NCI-H524 (cell line): ENCODE data around the gene TSHZ1.

Source experiments
- DNase-seq, 2 experiments: peaks; one replicate each; lab custom pipeline; 2025; lab: John Stamatoyannopoulos, UW

TSHZ1 gene

DNA sequence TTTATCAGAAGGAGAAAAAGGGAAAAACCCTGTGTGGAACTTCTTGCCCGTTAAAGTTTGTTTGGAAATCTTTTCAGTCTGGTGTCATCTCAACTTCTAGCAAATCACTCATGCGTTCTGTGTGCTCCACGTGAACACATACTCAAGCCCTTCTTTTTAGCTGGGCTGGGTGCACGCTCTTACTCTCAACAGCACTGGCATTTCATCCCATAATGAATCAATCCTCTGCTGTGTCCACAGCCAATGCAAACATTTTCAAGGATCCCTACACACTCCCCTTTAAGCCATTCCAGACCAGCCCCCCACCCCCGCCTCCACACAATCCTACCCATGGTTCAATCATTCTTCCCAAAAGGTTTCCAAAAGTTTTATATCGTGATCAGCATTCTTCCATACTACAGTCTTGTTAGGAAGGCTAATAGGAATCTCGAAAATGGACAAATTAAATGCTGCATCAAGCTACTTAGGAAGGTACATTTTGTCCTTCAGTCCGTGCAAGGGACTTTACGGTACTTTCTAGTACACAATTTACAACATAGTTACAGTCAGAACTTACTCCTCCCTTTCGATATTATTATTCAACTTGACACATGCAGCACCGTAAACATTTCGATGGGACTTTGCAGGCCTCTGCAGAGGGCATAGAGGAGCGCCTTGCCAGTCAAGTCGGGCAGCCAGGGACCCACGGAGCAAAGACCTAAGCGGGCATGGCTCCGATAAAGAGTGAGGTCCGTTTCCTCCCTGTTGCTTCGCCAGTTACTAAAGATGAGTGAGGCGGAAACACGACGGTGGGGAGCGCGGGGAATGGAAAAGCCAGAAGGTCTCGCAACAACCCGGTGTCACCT is 3.1 kb upstream of the TSHZ1 start:
- DNase-seq: peak; percentile 33 to 74

- DNase-seq: peak in 1 of 2 experiments; percentile 14
Observed at GRCh38 chr18:75208155-75208835, 2.3 kb upstream of the TSHZ1 start.

DNA sequence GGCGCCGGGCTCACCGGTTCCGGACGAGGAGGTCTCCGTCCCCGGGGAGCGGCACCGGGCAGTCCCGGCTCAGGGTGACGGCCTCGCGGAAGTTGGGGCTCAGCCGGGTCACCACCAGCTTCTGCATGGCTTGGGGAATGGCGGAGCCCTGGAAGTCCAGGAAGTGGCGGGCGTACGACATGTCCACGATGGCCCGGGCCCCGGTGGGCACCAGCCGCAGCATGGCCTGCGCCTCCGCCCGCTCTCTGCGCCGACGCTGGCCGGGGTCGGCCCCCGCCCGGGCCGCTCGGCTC is 1.8 kb upstream of the TSHZ1 start:
- no peak for DNase-seq

- peak; percentile 80 to 88 for DNase-seq
Observed at GRCh38 chr18:75209129-75209950, 1.3 kb upstream of the TSHZ1 start, which contains the start of gene PTGR3. Gene PTGR3 (minus strand): TSS chr18:75209139. CDS start chr18:75209058, 81 bp downstream.

DNA sequence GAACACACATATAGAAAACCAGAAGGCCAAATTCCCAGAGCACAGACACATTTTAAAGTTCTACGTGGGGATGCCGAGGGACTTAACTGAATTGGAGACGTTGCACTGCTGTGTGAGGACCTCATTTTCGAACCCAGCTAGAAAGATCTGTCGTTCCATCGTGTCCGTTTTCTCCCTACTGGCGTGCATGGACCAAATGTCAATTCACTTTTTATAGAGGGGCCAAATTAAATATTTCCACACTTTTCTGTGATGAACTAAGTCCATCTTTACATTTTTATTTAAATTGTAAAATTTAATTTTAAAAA is 692 bp upstream of the TSHZ1 start:
- DNase-seq: no peak

DNA sequence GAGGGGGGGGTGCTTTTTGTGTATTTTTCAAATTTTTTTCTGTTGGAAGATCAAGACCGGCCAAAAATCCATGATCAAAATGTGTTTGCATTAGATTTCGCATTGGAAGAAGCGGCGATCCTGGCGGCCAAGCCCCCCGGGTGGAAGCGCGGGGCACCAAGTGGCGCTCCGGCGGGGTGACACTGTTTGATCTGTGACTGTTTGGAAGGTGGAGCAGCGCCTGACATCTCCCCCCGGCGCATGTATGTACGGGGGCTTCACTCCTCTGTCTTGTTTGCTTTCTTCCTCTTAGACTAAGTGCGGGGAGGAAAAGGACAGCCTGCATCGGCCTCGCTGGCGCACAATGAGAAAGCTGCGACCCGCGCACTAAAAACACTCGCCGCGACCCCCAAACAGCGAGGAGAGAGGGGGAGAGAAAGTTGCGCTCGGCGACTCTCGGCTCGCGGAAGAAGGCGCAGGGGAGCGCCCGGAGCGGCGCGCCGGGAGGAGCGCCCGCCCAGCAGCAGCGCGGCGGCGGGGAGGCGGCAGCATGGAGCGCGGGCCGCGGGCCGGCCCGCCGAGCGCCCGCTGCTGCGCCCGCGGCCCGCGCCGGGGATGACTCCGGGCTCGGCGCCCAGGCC is 515 bp downstream of the TSHZ1 start:
- no peak for DNase-seq

DNA sequence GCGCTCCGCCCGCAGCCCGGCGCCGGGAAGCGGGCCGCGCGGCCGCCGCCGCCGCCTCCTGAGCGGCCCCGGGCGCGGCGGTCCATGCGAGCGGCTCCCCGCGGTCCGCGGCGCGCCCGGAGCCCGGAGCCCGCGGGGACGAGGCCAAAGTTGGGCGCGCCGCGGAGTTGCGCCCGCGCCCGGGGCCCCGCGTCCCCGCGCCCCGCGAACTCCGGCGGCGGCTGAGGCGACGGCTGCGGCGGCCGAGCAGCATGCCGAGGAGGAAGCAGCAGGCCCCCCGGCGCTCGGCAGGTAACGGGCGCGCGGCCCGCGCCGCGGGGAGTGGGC is 992 bp downstream of the TSHZ1 start:
- no peak for DNase-seq

DNA sequence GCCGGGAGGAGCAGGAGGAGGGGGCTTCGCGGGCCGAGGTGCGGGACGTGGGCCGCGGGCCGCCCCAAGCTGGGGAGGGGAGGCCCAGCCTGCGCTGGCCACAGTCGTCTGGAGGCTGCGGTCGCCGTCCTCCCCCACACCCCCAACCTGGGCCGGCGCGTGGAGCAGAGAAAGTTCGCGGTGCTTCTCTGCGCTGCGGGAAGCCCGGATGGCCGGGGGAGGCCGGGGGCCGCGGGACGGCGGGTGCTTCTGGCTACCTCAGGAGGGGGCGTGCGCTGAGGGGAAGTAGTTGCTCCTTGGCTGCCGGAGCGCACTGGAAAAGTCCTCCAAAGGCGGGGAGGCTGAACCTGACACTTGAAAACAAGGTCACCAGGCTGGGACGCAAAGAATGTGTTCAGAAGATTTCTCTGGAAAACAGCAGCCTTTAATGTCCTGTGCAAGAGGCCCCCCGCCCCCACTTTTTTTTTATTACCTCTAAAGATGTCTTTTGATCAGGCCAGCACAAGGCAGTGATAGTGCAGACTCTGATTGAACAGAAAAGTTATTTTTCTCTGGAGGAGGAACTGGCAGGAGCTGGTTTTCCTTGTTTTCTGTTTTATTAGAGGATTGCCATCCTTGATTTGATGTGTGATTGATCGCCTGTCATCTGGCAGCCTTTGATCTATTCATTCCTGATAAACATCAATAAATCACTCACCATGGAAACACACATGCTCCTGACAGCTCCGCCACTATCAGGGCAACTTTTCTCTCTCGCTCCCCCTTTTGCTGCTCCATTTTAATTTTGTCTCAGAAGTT is 1.6 kb downstream of the TSHZ1 start:
- peak in 1 of 2 experiments; percentile 28 for DNase-seq

GRCh38 chr18:75212751-75213090 is 2.1 kb downstream of the TSHZ1 start:
- no peak for DNase-seq

DNA sequence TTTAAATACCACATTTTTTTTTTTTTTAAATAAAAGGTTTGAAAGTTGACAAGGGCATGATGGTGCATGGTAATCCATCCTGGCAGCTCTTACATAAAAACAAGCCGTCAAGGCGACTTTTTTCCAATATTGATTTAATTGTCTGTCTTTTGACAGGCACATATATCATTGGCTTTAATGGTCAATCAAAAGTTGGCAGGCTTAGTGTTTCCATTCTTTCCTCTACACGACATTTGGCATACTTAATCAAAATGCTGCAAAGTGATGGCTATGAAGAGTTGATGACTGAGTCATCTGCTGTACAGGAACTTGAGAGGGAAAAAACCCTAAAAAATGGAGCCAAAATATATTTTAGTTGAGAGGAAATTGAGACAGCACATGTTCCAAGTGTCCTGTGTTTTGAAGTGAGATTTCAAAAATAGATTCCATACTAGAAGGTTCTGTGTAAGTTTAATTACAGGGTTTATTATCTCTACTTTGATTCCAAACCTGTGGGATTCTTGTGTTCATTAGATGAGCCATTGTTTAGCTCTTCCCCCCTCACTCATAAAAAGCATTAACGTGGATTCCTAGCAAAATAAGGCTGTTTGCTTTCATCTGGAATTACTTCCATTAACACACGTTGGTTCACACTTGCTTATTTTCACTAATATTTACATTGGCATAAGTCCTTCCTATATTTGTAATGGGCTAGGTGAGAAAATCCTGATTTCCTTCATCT is 3.2 kb downstream of the TSHZ1 start:
- DNase-seq: peak; percentile 48 to 75

GRCh38 chr18:75214332-75214690 is 3.7 kb downstream of the TSHZ1 start:
- no peak for DNase-seq

DNA sequence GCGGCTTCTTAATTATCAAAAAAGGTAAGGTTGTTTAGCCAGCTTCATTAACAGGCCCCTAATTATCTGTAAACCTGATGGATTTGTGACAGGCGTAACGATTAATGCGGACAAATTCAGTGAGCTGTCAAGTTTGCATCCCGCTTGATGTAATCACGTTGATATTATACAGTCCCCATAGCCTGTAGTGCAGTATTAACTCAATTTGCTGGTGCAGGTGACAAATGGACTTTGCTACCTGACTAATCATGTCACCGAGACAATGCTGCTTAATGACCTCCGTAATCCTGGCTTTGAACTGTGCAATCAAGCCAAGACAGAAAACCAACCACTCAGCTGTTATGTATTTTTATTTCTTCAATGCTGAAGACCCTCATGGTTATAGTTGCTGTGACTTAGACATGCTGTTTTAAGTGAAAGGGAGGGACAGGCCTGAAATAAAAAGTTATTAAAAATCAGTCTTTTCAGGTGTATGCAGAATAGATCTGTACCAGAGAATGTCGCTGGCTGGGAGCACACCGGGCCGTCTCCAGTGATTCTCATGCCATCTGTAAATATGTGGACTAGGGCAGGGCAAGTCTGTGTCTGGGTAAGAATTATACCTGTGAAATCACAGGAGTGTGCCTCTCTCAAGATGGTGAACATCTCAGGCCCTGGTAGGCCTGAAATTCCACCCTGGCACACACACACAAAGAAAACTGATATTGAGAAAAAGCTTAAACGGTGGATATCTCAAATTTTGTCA is 4.3 kb downstream of the TSHZ1 start:
- DNase-seq: no peak

GRCh38 chr18:75215663-75216062 is 5.1 kb downstream of the TSHZ1 start:
- DNase-seq: no peak

DNA sequence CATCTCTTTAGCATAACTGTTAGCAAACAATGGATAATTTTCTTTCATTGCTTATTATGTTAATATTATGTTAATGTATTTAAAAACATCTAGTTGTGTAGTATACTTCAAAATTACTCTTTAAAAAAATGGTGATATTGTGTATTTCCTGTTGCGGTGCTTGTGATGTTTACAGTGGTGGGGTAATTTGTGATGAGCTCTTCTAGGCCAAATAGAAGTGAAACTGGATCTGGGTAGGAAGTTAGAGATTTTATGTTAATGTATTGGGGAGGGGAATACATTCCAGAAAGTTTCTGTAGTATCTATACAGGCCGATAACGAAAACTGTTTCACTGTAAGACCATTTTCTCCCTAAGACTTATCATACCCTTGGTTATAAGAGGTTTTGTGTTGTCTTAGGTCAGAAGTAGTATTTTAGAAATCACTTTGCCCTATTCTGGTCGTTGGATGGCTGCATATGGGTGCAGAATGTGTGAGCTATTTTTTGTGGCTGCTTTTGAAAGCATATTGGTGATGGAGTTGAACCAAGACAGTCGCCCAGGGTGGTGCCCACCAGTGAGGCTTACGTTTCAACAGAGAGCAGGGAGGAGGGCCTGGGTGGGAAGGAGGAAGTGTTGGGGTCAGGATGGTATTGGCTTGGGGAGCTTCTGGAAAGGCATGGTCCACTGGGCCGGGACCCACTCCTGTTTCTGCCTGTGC is 5.8 kb downstream of the TSHZ1 start:
- DNase-seq: no peak

DNA sequence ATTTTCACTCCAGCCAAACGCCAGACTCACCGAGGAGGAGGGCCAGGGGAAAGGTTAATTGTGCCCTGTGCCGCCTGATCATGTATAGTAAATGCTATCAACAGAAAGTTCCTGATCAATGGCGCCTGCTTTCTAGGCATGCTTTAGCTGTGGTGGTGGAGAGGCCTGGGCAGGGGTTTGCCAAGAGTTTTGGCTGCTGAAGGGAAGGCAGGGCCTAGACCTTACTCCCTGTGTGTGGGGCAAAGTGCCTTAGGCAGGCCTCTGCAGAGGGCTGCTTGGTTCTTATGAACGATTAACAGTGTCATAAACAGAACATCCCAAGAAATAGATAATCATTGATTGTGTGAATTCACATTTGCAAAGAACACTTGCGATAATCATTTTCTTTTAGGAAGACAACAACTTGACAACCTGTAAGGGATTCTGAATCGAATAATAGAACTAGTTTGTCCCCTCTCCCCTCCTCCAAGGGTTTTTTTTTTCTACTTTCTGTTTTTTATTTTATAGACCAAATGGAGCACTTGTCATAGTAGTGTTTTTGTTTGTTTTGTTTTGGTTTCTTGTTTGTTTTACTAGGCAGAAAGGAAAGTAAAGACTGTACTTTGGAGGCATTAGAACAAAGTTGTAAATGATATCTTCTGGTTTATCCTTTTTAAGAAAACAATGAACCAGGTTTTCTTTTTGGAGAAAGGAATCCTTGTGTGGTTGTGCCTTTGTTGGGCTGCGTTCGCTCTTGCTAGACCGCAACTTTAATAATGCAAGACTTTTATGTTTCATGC is 6.5 kb downstream of the TSHZ1 start:
- no peak for DNase-seq

GRCh38 chr18:75218065-75218923 is 7.7 kb downstream of the TSHZ1 start:
- DNase-seq: peak; percentile 89 to 95

- no peak for DNase-seq
Observed at GRCh38 chr18:75219745-75220375, 9.3 kb downstream of the TSHZ1 start.
